Gastrocnemius medialis (tissue), 4 donors: ENCODE measurements around the gene EP400. TPM values are rescaled to one million over a fixed set of nuclear protein-coding genes. Genes with fewer than 3 reads are reported as not detected.
"Not testable (repeated sequence)": the region's sequence is repeated elsewhere in the genome, so short reads cannot be mapped to it uniquely, and the experiment has no call there.

Experiments used
- ATAC-seq, 2 donors: fragments of 150-250 bp; one replicate each; pipeline ENCODE4 v1.9.1; 2016
- DNase-seq, 2 donors: peaks; one replicate each; pipeline ENCODE4 v3.0.0-alpha.2; 2019
- H3K27ac ChIP-seq, 4 donors: fragments of 200-600 bp; sonication (generic); 1 replicate in 1 of 4; 2 replicates in 3 of 4; pipeline ENCODE4 v1.5.1; 2016 to 2018; ENCODE audit warnings: mild to moderate bottlenecking in 2 of 4, moderate library complexity in 1 of 4
- H3K27me3 ChIP-seq, 3 donors: fragments of 200-600 bp; sonication (generic) in 2 of 3; 1 replicate in 1 of 3; 2 replicates in 2 of 3; pipeline versions ENCODE4 v1.5.1 to v1.6.0; 2016 to 2019; ENCODE audit warnings: mild to moderate bottlenecking in 1 of 3, moderate library complexity in 1 of 3
- H3K36me3 ChIP-seq, 2 donors: fragments of 200-600 bp; sonication (generic) in 1 of 2; one replicate each; pipeline ENCODE4 v1.5.1; 2017 to 2018
- H3K4me1 ChIP-seq, 2 donors: fragments of 200-600 bp; sonication (generic) in 1 of 2; one replicate each; pipeline ENCODE4 v1.5.1; 2016 to 2017; ENCODE audit warnings: mild to moderate bottlenecking in 2 of 2
- H3K4me3 ChIP-seq, 4 donors: fragments of 200-600 bp; sonication (generic) in 3 of 4; 1 replicate in 1 of 4; 2 replicates in 3 of 4; pipeline ENCODE4 v1.5.1; 2016 to 2019; ENCODE audit warnings: mild to moderate bottlenecking in 2 of 4
- H3K9me3 ChIP-seq, 3 donors: fragments of 200-600 bp; sonication (generic) in 2 of 3; 1 replicate in 1 of 3; 2 replicates in 2 of 3; pipeline ENCODE4 v1.5.1; 2016 to 2019
- CTCF ChIP-seq, 5 experiments: fragments of 450-650 bp in 3 of 5; fragments of 200-600 bp in 2 of 5; sonication (generic) in 2 of 5; IDR thresholded peaks in 4 of 5; conservative IDR thresholded peaks in 1 of 5; 1 replicate in 4 of 5; 2 replicates in 1 of 5; pipeline ENCODE4 v1.5.1; 2016 to 2019; ENCODE audit warnings: antibody characterized with exemption in 5 of 5, mild to moderate bottlenecking in 3 of 5, moderate library complexity in 3 of 5
- POLR2A ChIP-seq, 2 donors: fragments of 450-650 bp; IDR thresholded peaks; one replicate each; pipeline ENCODE4 v1.6.1; 2017; ENCODE audit warnings: antibody characterized with exemption in 2 of 2, mild to moderate bottlenecking in 2 of 2, moderate library complexity in 2 of 2
- in situ Hi-C, 4 donors: fragments of 200-750 bp; cut with MboI; loops; one replicate each; pipeline versions ENCODE4 v1.15.0 to v1.8.0; 2017; ENCODE audit warnings: low sequenced_read_pairs in 4 of 4
- intact Hi-C: fragments of 100-400 bp; cut with DNase I; formaldehyde crosslinking; loops from one replicate; pipeline ENCODE4 v1.15.1; 2023; ENCODE audit warnings: low total_unique reads
- total RNA-seq, 4 donors: library from RNA; depleted of rRNA; stranded (reverse); fragments of >200 nt; gene quantifications; one replicate each; pipeline versions ENCODE4 v1.1.0 to v1.2.3, GENCODE V29; 2016

EP400 gene
- total RNA-seq, 4 donors from 2014 or later, result 11.9 to 17.4 (median 15.0) TPM

- H3K4me1 ChIP-seq, result no peaks in the 10 kb centered on the region
- H3K9me3 ChIP-seq, result no peaks in the 10 kb centered on the region
- intact Hi-C loops, result no loop called here
- TF ChIP-seq CTCF (IDR thresholded peaks at IDR 0.05 in 4 of 5, conservative IDR thresholded peaks at IDR 0.05 in 1 of 5) (no peak), POLR2A (IDR thresholded peaks at IDR 0.05) (no peak)
- DNase-seq (no peak), ATAC-seq (no peak)
- no peaks in the 10 kb centered on the region for H3K27me3 ChIP-seq
- peaks cover 0 to 87% of the 10 kb centered on the region in 2 donors for H3K36me3 ChIP-seq
- H3K27ac ChIP-seq, result no peak overlapping the region
- in situ Hi-C loops, result no loop called here
- no peak overlapping the region for H3K4me3 ChIP-seq
These were observed 100.1 kb downstream of the EP400 start for GRCh38 chr12:132049876-132050275.

GRCh38 chr12:132051718-132052117 lies 102.0 kb downstream of the EP400 start:
- ATAC-seq, intact Hi-C loops, H3K4me1 ChIP-seq, in situ Hi-C loops, H3K27ac ChIP-seq, H3K9me3 ChIP-seq, DNase-seq, H3K4me3 ChIP-seq, H3K27me3 ChIP-seq: not testable (repeated sequence)
- peaks cover 0 to 85% of the 10 kb centered on the region in 2 donors for H3K36me3 ChIP-seq

- H3K9me3 ChIP-seq, result no peaks in the 10 kb centered on the region
- no peaks in the 10 kb centered on the region for H3K4me1 ChIP-seq
- no peak overlapping the region for H3K4me3 ChIP-seq
- intact Hi-C loops (no loop called here), in situ Hi-C loops (no loop called here)
- TF ChIP-seq POLR2A (IDR thresholded peaks at IDR 0.05), result no peak
- TF ChIP-seq CTCF (IDR thresholded peaks at IDR 0.05 in 4 of 5, conservative IDR thresholded peaks at IDR 0.05 in 1 of 5), result no peak
- ATAC-seq (no peak), DNase-seq (no peak)
- H3K27ac ChIP-seq, result no peak overlapping the region
- H3K36me3 ChIP-seq, result peaks cover 0 to 85% of the 10 kb centered on the region in 2 donors
- no peaks in the 10 kb centered on the region for H3K27me3 ChIP-seq
These were observed 102.6 kb downstream of the EP400 start for GRCh38 chr12:132052196-132052932.

- DNase-seq (no peak), ATAC-seq (no peak)
- H3K36me3 ChIP-seq, result peaks cover 0 to 92% of the 10 kb centered on the region in 2 donors
- H3K9me3 ChIP-seq, result no peaks in the 10 kb centered on the region
- H3K27ac ChIP-seq, result no peak overlapping the region
- H3K27me3 ChIP-seq, result no peaks in the 10 kb centered on the region
- intact Hi-C loops, result no loop called here
- H3K4me1 ChIP-seq, result no peaks in the 10 kb centered on the region
- TF ChIP-seq CTCF (IDR thresholded peaks at IDR 0.05 in 4 of 5, conservative IDR thresholded peaks at IDR 0.05 in 1 of 5) (no peak), POLR2A (IDR thresholded peaks at IDR 0.05) (no peak)
- no peak overlapping the region for H3K4me3 ChIP-seq
- in situ Hi-C loops, result no loop called here
These were observed 103.9 kb downstream of the EP400 start for GRCh38 chr12:132053338-132054330.

GRCh38 chr12:132054983-132055382 lies 105.2 kb downstream of the EP400 start:
- Histone ChIP-seq H3K27me3 (no peaks in the 10 kb centered on the region), H3K27ac (no peak overlapping the region), H3K4me3 (no peak overlapping the region), H3K4me1 (no peaks in the 10 kb centered on the region), H3K36me3 (peaks cover 0 to 79% of the 10 kb centered on the region in 2 donors), H3K9me3 (no peaks in the 10 kb centered on the region)
- TF ChIP-seq CTCF (IDR thresholded peaks at IDR 0.05 in 4 of 5, conservative IDR thresholded peaks at IDR 0.05 in 1 of 5), result no peak
- no peak for TF ChIP-seq POLR2A (IDR thresholded peaks at IDR 0.05)
- ATAC-seq (no peak), DNase-seq (no peak)
- intact Hi-C loops (no loop called here), in situ Hi-C loops (no loop called here)
